ENCODE results near the gene ROR2. TPM values are rescaled to one million over a fixed set of nuclear protein-coding genes. Genes with fewer than 3 reads are reported as not detected.

The ROR2 gene
- total and polyA plus RNA-seq, 4 donors = 2.7 to 32.3 (median 9.2) TPM

DNA sequence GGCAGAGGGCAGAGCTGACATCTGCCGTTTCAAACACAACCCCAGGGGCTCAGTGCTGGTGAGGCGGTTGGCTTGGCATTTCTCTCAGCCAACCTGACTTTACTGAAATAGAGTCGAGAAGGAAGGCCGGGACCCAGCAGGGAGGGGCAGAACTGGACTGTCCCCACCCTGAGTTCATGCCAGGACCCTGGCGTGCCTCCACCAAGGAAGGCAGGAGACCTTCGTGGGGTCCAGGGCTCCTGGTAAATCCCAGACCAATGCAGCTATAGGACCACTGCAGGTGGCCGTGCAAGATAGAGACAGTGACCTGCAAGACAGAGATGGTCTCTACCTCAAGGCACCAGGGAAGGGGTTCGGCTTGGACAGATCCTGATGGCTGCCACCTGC is 132.9 kb downstream of the ROR2 start:
- H3K4me1 ChIP-seq (ENCODE audit: control insufficient read depth in 5 of 5, insufficient read depth in 5 of 5, low read length in 5 of 5) = peaks cover 0 to 65% (median 13%) of the 10 kb centered on the region in 5 donors
- peak overlapping the region in 1 of 2 donors; percentile 59 for H3K27ac ChIP-seq (ENCODE audit: low read depth in 1 of 2, low read length in 1 of 2)
- H3K4me3 ChIP-seq = no peak overlapping the region
- H3K36me3 ChIP-seq (ENCODE audit: control insufficient read depth in 4 of 4, insufficient read depth in 4 of 4, low read length in 4 of 4) = no peaks in the 10 kb centered on the region
- H3K27me3 ChIP-seq (ENCODE audit: control insufficient read depth in 3 of 3, insufficient read depth in 3 of 3, low read length in 2 of 3) = no peaks in the 10 kb centered on the region
- no peak for DNase-seq
- H3K9me3 ChIP-seq (ENCODE audit: control insufficient read depth in 4 of 4, insufficient read depth in 3 of 4, low read length in 3 of 4) = no peaks in the 10 kb centered on the region
- peak overlapping the region; percentile 21 to 75 for H3K9ac ChIP-seq (ENCODE audit: insufficient read depth in 1 of 2, low read length in 2 of 2)
- WGBS, 2 donors = 83 to 91% methylated on average over 8 of the region's 8 CpGs
- TF ChIP-seq, protein P1, sequence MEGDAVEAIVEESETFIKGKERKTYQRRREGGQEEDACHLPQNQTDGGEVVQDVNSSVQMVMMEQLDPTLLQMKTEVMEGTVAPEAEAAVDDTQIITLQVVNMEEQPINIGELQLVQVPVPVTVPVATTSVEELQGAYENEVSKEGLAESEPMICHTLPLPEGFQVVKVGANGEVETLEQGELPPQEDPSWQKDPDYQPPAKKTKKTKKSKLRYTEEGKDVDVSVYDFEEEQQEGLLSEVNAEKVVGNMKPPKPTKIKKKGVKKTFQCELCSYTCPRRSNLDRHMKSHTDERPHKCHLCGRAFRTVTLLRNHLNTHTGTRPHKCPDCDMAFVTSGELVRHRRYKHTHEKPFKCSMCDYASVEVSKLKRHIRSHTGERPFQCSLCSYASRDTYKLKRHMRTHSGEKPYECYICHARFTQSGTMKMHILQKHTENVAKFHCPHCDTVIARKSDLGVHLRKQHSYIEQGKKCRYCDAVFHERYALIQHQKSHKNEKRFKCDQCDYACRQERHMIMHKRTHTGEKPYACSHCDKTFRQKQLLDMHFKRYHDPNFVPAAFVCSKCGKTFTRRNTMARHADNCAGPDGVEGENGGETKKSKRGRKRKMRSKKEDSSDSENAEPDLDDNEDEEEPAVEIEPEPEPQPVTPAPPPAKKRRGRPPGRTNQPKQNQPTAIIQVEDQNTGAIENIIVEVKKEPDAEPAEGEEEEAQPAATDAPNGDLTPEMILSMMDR (IDR thresholded peaks at IDR 0.05; ENCODE audit: control extremely low read depth, extremely low read depth) = no peak
- no peak for ATAC-seq (ENCODE audit: insufficient read depth, low FRiP score)

GRCh38 chr9:91816356-91816755 is 133.7 kb downstream of the ROR2 start:
- H3K4me3 ChIP-seq = no peak overlapping the region
- 93 to 96% methylated on average over 9 of the region's 9 CpGs for WGBS, 2 donors
- no peaks in the 10 kb centered on the region for H3K9me3 ChIP-seq (ENCODE audit: control insufficient read depth in 4 of 4, insufficient read depth in 3 of 4, low read length in 3 of 4)
- H3K4me1 ChIP-seq (ENCODE audit: control insufficient read depth in 5 of 5, insufficient read depth in 5 of 5, low read length in 5 of 5) = peaks cover 0 to 73% (median 17%) of the 10 kb centered on the region in 5 donors
- no peak for ATAC-seq (ENCODE audit: insufficient read depth, low FRiP score)
- no peak overlapping the region for H3K27ac ChIP-seq (ENCODE audit: low read depth in 1 of 2, low read length in 1 of 2)
- TF ChIP-seq, protein P1 (IDR thresholded peaks at IDR 0.05; ENCODE audit: control extremely low read depth, extremely low read depth) = no peak
- no peaks in the 10 kb centered on the region for H3K36me3 ChIP-seq (ENCODE audit: control insufficient read depth in 4 of 4, insufficient read depth in 4 of 4, low read length in 4 of 4)
- H3K9ac ChIP-seq (ENCODE audit: insufficient read depth in 1 of 2, low read length in 2 of 2) = no peak overlapping the region
- no peaks in the 10 kb centered on the region for H3K27me3 ChIP-seq (ENCODE audit: control insufficient read depth in 3 of 3, insufficient read depth in 3 of 3, low read length in 2 of 3)
- no peak for DNase-seq

- 94 to 96% methylated on average over 10 of the region's 10 CpGs for whole genome bisulfite sequencing, 2 donors
- Histone ChIP-seq H3K9ac (ENCODE audit: insufficient read depth in 1 of 2, low read length in 2 of 2) (no peak overlapping the region), H3K27ac (ENCODE audit: low read depth in 1 of 2, low read length in 1 of 2) (no peak overlapping the region), H3K4me3 (no peak overlapping the region), H3K4me1 (ENCODE audit: control insufficient read depth in 5 of 5, insufficient read depth in 5 of 5, low read length in 5 of 5) (peaks cover 0 to 77% (median 22%) of the 10 kb centered on the region in 5 donors), H3K27me3 (ENCODE audit: control insufficient read depth in 3 of 3, insufficient read depth in 3 of 3, low read length in 2 of 3) (no peaks in the 10 kb centered on the region), H3K9me3 (ENCODE audit: control insufficient read depth in 4 of 4, insufficient read depth in 3 of 4, low read length in 3 of 4) (no peaks in the 10 kb centered on the region), H3K36me3 (ENCODE audit: control insufficient read depth in 4 of 4, insufficient read depth in 4 of 4, low read length in 4 of 4) (no peaks in the 10 kb centered on the region)
- TF ChIP-seq, protein P1 (IDR thresholded peaks at IDR 0.05; ENCODE audit: control extremely low read depth, extremely low read depth) = no peak
- no peak for ATAC-seq (ENCODE audit: insufficient read depth, low FRiP score)
- no peak for DNase-seq
These were observed 134.1 kb downstream of the ROR2 start for GRCh38 chr9:91815896-91816295.

- ATAC-seq (ENCODE audit: insufficient read depth, low FRiP score) (no peak), DNase-seq (no peak)
- peaks cover 0 to 89% (median 24%) of the 10 kb centered on the region in 5 donors for H3K4me1 ChIP-seq (ENCODE audit: control insufficient read depth in 5 of 5, insufficient read depth in 5 of 5, low read length in 5 of 5)
- WGBS, 2 donors = 84 to 86% methylated on average over 8 of the region's 8 CpGs
- no peak overlapping the region for H3K9ac ChIP-seq (ENCODE audit: insufficient read depth in 1 of 2, low read length in 2 of 2)
- no peaks in the 10 kb centered on the region for H3K36me3 ChIP-seq (ENCODE audit: control insufficient read depth in 4 of 4, insufficient read depth in 4 of 4, low read length in 4 of 4)
- no peak overlapping the region for H3K4me3 ChIP-seq
- no peaks in the 10 kb centered on the region for H3K9me3 ChIP-seq (ENCODE audit: control insufficient read depth in 4 of 4, insufficient read depth in 3 of 4, low read length in 3 of 4)
- no peak overlapping the region for H3K27ac ChIP-seq (ENCODE audit: low read depth in 1 of 2, low read length in 1 of 2)
- H3K27me3 ChIP-seq (ENCODE audit: control insufficient read depth in 3 of 3, insufficient read depth in 3 of 3, low read length in 2 of 3) = no peaks in the 10 kb centered on the region
- TF ChIP-seq, protein P1 (IDR thresholded peaks at IDR 0.05; ENCODE audit: control extremely low read depth, extremely low read depth) = no peak
These were observed 135.3 kb downstream of the ROR2 start for GRCh38 chr9:91814753-91815152.

Data from lung (tissue), 12 donors.